EL (cell line): ENCODE results near the gene MRPS2.
"Not testable (repeated sequence)": the region's sequence is repeated elsewhere in the genome, so short reads cannot be mapped to it uniquely, and the experiment has no call there.

Experiments used
- DNase-seq: peaks from one replicate; pipeline ENCODE4 v3.0.0-alpha.2; 2016

Gene MRPS2

GRCh38 chr9:135516132-135516860 lies 15.8 kb downstream of the MRPS2 start:
- no peak for DNase-seq

- DNase-seq: no peak
Measured at GRCh38 chr9:135517407-135517822, 16.9 kb downstream of the MRPS2 start.

GRCh38 chr9:135519179-135519971 lies 18.9 kb downstream of the MRPS2 start:
- DNase-seq: no peak

- no peak for DNase-seq
Measured at GRCh38 chr9:135520916-135521607, 20.6 kb downstream of the MRPS2 start, which contains the start of gene LCN1. Gene LCN1 (plus strand): TSS chr9:135521440. CDS start chr9:135521498, 58 bp downstream.

DNA sequence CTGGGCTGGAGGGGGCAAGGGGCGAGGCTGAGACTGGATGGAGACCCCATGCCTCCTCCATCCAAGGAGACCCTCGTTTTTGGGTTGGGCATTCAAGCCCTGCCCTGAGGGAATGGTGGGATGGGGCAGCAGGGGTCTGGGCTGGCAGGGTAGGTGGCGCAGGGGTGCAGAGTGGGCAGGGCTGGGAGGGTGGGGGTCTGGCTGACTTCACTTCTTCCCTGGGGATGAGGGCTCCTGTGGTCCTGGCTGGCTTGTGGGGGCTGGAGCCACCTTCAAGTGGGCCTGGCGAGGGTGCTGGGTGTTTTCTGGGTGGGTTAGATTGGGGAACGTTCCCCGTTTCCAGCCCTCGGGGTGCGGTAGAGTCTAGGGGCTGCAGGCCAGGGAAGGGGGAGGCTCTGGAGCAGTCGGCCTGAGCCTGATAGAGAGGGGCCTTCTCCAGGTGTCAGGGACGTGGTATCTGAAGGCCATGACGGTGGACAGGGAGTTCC lies 21.2 kb downstream of the MRPS2 start:
- no peak for DNase-seq

GRCh38 chr9:135522137-135522877 lies 21.8 kb downstream of the MRPS2 start:
- no peak for DNase-seq

DNA sequence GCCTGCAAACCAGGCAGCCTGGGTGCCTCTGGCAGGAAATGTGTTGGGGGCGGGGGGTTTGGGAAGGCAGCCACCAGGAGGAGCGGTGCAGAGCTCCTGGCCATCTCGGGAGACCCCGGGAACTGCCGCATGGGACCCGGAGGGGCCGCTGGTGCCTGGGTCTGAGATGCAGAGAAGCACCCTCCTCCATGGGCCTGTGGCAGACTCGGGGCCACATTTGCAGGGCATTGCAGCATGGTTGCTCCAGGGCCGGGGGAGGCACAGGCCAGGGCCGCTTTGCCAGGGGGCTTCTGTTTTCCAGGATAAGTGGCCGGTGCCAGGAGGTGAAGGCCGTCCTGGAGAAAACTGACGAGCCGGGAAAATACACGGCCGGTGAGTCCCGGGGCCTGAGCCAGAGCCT lies 22.4 kb downstream of the MRPS2 start:
- no peak for DNase-seq

DNA sequence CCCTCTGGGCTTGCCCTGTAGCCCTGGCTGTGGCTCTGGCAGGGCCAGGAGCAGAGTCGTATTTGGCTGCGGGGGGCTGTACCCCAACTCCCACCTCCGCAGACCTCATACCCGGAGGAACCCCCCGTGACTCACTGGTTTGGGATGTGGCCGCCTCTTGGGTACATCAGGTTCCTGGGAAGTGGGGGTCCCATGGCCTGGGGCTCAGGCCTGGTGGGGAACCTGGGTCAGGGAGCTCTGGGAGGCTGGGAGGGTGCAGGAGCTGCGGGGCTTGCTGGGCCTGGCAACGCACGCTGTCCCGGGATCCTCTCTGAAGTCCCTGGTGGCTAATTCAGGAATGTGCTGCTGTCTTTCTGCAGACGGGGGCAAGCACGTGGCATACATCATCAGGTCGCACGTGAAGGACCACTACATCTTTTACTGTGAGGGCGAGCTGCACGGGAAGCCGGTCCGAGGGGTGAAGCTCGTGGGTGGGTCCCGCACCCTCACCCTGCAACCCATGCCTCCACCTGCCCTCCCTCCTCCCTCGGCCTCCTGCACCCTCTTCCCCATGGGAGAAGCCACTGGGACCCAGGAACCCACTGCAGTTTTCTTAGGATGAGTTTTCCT lies 23.1 kb downstream of the MRPS2 start:
- DNase-seq: no peak

GRCh38 chr9:135524130-135524861 lies 23.8 kb downstream of the MRPS2 start:
- DNase-seq: peak; percentile 34

GRCh38 chr9:135525241-135526088 lies 25.0 kb downstream of the MRPS2 start:
- DNase-seq: no peak

DNA sequence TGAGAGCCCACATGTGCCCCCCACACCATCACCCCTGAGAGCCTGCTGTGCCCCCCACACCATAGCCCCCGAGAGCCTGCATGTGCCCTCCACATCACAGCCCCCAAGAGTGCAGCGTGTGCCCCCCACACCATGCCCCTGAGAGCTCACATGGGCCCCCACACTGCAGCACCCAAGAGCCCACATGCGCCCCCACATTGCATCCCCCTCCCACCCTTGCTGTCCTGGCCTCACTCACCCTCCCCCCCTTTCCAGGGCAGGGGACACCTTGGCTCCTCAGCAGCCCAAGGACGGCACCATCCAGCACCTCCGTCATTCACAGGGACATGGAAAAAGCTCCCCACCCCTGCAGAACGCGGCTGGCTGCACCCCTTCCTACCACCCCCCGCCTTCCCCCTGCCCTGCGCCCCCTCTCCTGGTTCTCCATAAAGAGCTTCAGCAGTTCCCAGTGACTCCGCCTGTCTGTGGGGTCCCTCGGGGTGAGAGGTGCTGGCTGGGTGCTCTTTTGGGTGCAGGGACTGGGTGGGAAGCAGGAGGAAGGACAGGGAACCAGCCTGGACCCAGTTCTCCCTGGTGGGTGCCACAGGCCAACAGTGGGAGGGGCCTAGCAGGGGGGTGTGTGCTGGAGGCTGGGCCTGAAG lies 25.7 kb downstream of the MRPS2 start:
- DNase-seq: no peak

- DNase-seq: no peak
Measured at GRCh38 chr9:135526730-135527571, 26.5 kb downstream of the MRPS2 start.

GRCh38 chr9:135528842-135529435 lies 28.5 kb downstream of the MRPS2 start:
- DNase-seq: not testable (repeated sequence)

DNA sequence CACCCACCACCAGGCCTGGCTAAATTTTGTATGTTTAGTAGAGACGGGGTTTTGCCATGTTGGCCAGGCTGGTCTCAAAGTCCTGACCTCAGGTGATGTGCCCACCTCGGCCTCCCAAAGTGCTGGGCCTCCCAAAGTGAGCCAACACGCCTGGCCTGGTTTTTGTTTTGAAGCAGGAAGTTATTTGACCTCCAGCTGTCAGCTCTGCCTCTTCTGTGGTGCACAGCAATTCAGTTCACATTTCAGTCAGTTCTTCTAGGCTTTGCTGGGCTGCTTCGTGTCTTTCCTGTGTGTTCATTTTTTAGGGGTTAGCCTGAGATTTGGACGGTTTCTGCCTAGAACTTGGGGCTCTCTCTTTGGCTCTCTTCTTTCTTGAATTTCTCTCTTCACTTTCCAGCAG lies 29.7 kb downstream of the MRPS2 start:
- DNase-seq: no peak

DNA sequence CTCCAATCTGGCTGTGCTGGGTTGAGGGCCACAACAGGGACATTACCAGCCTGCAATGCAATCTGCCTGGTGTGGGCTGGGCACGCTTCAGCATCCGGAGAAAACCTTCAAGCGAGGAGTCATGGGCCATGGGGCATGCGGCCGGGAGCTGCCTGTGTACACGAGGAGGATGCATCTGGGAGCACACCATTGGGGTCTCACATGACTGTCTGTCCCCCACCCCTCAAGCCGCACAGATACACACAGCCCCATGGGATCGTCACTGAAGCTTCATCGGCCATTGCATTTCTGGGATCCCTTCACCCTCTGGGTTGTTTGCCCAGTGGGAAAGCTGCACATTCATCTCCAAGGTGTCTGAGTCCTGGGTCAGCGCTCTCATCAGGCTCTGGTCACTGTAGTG lies 30.6 kb downstream of the MRPS2 start:
- DNase-seq: no peak

DNA sequence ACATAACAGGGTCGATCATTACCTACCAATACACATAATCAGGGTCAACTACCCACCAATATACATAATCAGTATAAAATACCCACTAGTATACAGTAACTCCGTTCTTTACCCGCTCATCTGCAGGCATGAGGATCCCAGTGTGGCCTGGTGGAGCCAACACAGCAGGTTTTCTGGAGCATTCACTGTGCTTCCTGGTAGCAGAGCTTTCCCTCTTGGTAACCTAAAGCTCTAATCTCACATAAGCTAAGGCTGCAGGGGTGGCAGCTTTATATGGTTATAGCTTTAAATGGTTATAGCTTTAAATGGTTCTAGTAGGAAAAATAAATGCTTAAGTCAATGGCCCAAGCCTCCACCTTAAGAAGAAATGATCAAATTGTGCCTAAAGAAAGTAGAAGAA lies 32.6 kb downstream of the MRPS2 start:
- DNase-seq: no peak

DNA sequence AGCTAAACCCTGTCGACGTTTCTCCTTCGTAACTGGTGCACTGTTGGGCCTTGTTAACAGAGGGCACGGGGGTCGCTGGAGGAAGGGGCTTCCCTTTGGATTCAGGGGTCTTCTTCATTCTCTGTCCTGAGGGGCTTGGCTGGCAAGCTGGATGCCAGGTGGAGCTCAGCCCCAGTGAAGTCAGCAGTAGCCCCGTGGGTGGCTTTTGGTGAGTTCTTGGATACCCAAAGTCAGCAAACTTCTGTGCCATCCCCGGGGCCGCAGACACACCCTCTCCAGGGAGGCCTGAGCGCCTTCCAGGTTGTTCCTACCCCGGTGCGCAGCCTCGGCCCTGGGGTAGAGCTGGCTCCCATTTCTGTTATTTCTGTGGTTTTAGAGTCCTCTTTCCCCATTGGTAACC lies 33.2 kb downstream of the MRPS2 start:
- DNase-seq: no peak

- not testable (repeated sequence) for DNase-seq
Measured at GRCh38 chr9:135534192-135534711, 33.8 kb downstream of the MRPS2 start.
